ENCODE data around the gene CALN1.

GRCh38 chr7:71746006-71746405, 666.1 kb downstream of the CALN1 start:
- TF ChIP-seq, protein P1, sequence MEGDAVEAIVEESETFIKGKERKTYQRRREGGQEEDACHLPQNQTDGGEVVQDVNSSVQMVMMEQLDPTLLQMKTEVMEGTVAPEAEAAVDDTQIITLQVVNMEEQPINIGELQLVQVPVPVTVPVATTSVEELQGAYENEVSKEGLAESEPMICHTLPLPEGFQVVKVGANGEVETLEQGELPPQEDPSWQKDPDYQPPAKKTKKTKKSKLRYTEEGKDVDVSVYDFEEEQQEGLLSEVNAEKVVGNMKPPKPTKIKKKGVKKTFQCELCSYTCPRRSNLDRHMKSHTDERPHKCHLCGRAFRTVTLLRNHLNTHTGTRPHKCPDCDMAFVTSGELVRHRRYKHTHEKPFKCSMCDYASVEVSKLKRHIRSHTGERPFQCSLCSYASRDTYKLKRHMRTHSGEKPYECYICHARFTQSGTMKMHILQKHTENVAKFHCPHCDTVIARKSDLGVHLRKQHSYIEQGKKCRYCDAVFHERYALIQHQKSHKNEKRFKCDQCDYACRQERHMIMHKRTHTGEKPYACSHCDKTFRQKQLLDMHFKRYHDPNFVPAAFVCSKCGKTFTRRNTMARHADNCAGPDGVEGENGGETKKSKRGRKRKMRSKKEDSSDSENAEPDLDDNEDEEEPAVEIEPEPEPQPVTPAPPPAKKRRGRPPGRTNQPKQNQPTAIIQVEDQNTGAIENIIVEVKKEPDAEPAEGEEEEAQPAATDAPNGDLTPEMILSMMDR (IDR thresholded peaks at IDR 0.05): peak; percentile 18; the same call in 1 of the 2 replicates
- TF ChIP-seq, protein P2, sequence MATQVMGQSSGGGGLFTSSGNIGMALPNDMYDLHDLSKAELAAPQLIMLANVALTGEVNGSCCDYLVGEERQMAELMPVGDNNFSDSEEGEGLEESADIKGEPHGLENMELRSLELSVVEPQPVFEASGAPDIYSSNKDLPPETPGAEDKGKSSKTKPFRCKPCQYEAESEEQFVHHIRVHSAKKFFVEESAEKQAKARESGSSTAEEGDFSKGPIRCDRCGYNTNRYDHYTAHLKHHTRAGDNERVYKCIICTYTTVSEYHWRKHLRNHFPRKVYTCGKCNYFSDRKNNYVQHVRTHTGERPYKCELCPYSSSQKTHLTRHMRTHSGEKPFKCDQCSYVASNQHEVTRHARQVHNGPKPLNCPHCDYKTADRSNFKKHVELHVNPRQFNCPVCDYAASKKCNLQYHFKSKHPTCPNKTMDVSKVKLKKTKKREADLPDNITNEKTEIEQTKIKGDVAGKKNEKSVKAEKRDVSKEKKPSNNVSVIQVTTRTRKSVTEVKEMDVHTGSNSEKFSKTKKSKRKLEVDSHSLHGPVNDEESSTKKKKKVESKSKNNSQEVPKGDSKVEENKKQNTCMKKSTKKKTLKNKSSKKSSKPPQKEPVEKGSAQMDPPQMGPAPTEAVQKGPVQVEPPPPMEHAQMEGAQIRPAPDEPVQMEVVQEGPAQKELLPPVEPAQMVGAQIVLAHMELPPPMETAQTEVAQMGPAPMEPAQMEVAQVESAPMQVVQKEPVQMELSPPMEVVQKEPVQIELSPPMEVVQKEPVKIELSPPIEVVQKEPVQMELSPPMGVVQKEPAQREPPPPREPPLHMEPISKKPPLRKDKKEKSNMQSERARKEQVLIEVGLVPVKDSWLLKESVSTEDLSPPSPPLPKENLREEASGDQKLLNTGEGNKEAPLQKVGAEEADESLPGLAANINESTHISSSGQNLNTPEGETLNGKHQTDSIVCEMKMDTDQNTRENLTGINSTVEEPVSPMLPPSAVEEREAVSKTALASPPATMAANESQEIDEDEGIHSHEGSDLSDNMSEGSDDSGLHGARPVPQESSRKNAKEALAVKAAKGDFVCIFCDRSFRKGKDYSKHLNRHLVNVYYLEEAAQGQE (IDR thresholded peaks at IDR 0.05; ENCODE audit: insufficient read depth in 1 of 2, low read depth in 2 of 2, low read length in 1 of 2): no peak
- TF ChIP-seq SIN3A (IDR thresholded peaks at IDR 0.05; ENCODE audit: borderline replicate concordance, insufficient read depth, low read depth, low read length) (no peak), POLR2AphosphoS5 (IDR thresholded peaks at IDR 0.05; ENCODE audit: low read depth, low read length) (no peak), TCF7L2 (IDR thresholded peaks at IDR 0.05; ENCODE audit: low read depth, low read length) (no peak)

All from Panc1 (cell line).